ENCODE measurements around the gene RBBP6. TPM values are rescaled to one million over a fixed set of nuclear protein-coding genes. Genes with fewer than 3 reads are reported as not detected.

RBBP6 gene
- total RNA-seq, 1 donor from 2014 or later: 52.3 TPM

GRCh38 chr16:24541233-24541933 lies 2.0 kb downstream of the RBBP6 start:
- Histone ChIP-seq H3K27me3 (ENCODE audit: control insufficient read depth, insufficient read depth, low read length) (no peaks in the 10 kb centered on the region), H3K4me3 (ENCODE audit: low read depth, low read length) (peak overlapping the region; percentile 74), H3K36me3 (ENCODE audit: control insufficient read depth, insufficient read depth, low read length) (no peaks in the 10 kb centered on the region)
- no peak for DNase-seq (ENCODE audit: low read depth)
- TF ChIP-seq, protein P1, sequence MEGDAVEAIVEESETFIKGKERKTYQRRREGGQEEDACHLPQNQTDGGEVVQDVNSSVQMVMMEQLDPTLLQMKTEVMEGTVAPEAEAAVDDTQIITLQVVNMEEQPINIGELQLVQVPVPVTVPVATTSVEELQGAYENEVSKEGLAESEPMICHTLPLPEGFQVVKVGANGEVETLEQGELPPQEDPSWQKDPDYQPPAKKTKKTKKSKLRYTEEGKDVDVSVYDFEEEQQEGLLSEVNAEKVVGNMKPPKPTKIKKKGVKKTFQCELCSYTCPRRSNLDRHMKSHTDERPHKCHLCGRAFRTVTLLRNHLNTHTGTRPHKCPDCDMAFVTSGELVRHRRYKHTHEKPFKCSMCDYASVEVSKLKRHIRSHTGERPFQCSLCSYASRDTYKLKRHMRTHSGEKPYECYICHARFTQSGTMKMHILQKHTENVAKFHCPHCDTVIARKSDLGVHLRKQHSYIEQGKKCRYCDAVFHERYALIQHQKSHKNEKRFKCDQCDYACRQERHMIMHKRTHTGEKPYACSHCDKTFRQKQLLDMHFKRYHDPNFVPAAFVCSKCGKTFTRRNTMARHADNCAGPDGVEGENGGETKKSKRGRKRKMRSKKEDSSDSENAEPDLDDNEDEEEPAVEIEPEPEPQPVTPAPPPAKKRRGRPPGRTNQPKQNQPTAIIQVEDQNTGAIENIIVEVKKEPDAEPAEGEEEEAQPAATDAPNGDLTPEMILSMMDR (IDR thresholded peaks at IDR 0.05; ENCODE audit: insufficient read depth, low read length, poor library complexity, severe bottlenecking): no peak

- H3K4me3 ChIP-seq (ENCODE audit: low read depth, low read length): no peak overlapping the region
These were observed 4.6 kb downstream of the RBBP6 start for GRCh38 chr16:24543949-24544348.

GRCh38 chr16:24544640-24545039 lies 5.3 kb downstream of the RBBP6 start:
- Histone ChIP-seq H3K27me3 (ENCODE audit: control insufficient read depth, insufficient read depth, low read length) (no peaks in the 10 kb centered on the region), H3K4me3 (ENCODE audit: low read depth, low read length) (no peak overlapping the region), H3K36me3 (ENCODE audit: control insufficient read depth, insufficient read depth, low read length) (no peaks in the 10 kb centered on the region)
- TF ChIP-seq, protein P1 (IDR thresholded peaks at IDR 0.05; ENCODE audit: insufficient read depth, low read length, poor library complexity, severe bottlenecking): no peak
- DNase-seq (ENCODE audit: low read depth): no peak

More at GRCh38 chr16:24543949-24544348, 4.6 kb downstream of the RBBP6 start:
- Histone ChIP-seq H3K36me3 (ENCODE audit: control insufficient read depth, insufficient read depth, low read length) (no peaks in the 10 kb centered on the region), H3K27me3 (ENCODE audit: control insufficient read depth, insufficient read depth, low read length) (no peaks in the 10 kb centered on the region)
- TF ChIP-seq, protein P1 (IDR thresholded peaks at IDR 0.05; ENCODE audit: insufficient read depth, low read length, poor library complexity, severe bottlenecking): no peak
- no peak for DNase-seq (ENCODE audit: low read depth)

GRCh38 chr16:24550295-24550694 lies 10.9 kb downstream of the RBBP6 start:
- H3K27me3 ChIP-seq (ENCODE audit: control insufficient read depth, insufficient read depth, low read length): no peaks in the 10 kb centered on the region
- TF ChIP-seq, protein P1 (IDR thresholded peaks at IDR 0.05; ENCODE audit: insufficient read depth, low read length, poor library complexity, severe bottlenecking): no peak
- no peaks in the 10 kb centered on the region for H3K36me3 ChIP-seq (ENCODE audit: control insufficient read depth, insufficient read depth, low read length)
- no peak for DNase-seq (ENCODE audit: low read depth)
- H3K4me3 ChIP-seq (ENCODE audit: low read depth, low read length): no peak overlapping the region

DNA sequence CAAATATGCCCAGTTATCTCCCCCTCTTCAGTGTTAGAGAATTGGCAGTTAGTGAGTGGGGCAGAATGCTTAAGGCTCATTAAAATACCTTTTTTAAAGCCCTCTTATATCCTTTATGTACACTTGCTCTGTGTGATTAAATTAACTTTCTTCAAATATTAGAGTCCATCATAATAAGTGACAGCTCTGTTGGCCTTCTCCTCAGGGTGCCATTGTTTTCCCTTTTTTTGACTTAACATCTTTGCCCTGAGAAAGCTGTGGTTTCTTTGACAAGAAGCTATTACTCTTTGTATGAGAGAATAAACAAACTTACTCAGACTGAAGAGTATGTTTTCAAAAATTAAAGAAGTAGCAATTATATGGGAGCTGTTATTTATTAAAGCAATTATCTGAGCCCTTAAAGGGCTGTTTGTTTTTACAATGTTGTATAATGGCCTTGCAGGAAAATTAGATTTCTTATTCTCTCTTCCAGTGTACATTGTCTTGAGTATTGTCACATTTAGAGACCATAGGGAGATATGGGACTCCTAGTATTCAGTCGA lies 13.4 kb downstream of the RBBP6 start:
- Histone ChIP-seq H3K27me3 (ENCODE audit: control insufficient read depth, insufficient read depth, low read length) (no peaks in the 10 kb centered on the region), H3K4me3 (ENCODE audit: low read depth, low read length) (no peak overlapping the region), H3K36me3 (ENCODE audit: control insufficient read depth, insufficient read depth, low read length) (no peaks in the 10 kb centered on the region)
- DNase-seq (ENCODE audit: low read depth): no peak
- TF ChIP-seq, protein P1 (IDR thresholded peaks at IDR 0.05; ENCODE audit: insufficient read depth, low read length, poor library complexity, severe bottlenecking): no peak
